Measurements from ENCODE around the gene YWHAB. TPM values are rescaled to one million over a fixed set of nuclear protein-coding genes. Genes with fewer than 3 reads are reported as not detected.
A peak's percentile ranks its signal among the peaks of the same experiment; 100 is the strongest.
"Not testable (repeated sequence)": the region's sequence is repeated elsewhere in the genome, so short reads cannot be mapped to it uniquely, and the experiment has no call there.

YWHAB gene
- total RNA-seq, 2 experiments from 2014 or later: 206 to 209 TPM

- Mint-ChIP-seq H3K27ac (no peak overlapping the region), H3K4me1 (peaks cover 3% of the 10 kb centered on the region), H3K4me3 (no peak overlapping the region), H3K27me3 (peaks cover 3% of the 10 kb centered on the region), H3K9me3 (peaks cover 11% of the 10 kb centered on the region), H3K36me3 (peaks cover 5% of the 10 kb centered on the region)
- DNase-seq (no peak), ATAC-seq (ENCODE audit: low read depth) (no peak)
- POLR2A ChIA-PET: no interaction called here
Observed at GRCh38 chr20:44856442-44856841, 29.1 kb upstream of the YWHAB start.

- POLR2A ChIA-PET: no interaction called here
- Mint-ChIP-seq H3K36me3 (peaks cover 5% of the 10 kb centered on the region), H3K4me1 (peaks cover 3% of the 10 kb centered on the region), H3K9me3 (peaks cover 11% of the 10 kb centered on the region), H3K27ac (no peak overlapping the region), H3K4me3 (no peak overlapping the region), H3K27me3 (peaks cover 3% of the 10 kb centered on the region)
- ATAC-seq (ENCODE audit: low read depth): no peak
- no peak for DNase-seq
Observed at GRCh38 chr20:44856856-44857448, 28.6 kb upstream of the YWHAB start.

GRCh38 chr20:44858606-44859360 lies 26.7 kb upstream of the YWHAB start:
- no peak for DNase-seq
- H3K4me3 Mint-ChIP-seq: no peak overlapping the region
- POLR2A ChIA-PET: no interaction called here
- H3K4me1 Mint-ChIP-seq: peaks cover 5% of the 10 kb centered on the region
- H3K27me3 Mint-ChIP-seq: peaks cover 3% of the 10 kb centered on the region
- no peak for ATAC-seq (ENCODE audit: low read depth)
- no peak overlapping the region for H3K27ac Mint-ChIP-seq
- peaks cover 5% of the 10 kb centered on the region for H3K36me3 Mint-ChIP-seq
- peaks cover 11% of the 10 kb centered on the region for H3K9me3 Mint-ChIP-seq

GRCh38 chr20:44861531-44862006 lies 23.9 kb upstream of the YWHAB start:
- DNase-seq (no peak), ATAC-seq (ENCODE audit: low read depth) (no peak)
- Mint-ChIP-seq H3K27me3 (peaks cover 2% of the 10 kb centered on the region), H3K4me1 (peaks cover 5% of the 10 kb centered on the region), H3K4me3 (no peak overlapping the region), H3K9me3 (peaks cover 3% of the 10 kb centered on the region), H3K36me3 (peaks cover 4% of the 10 kb centered on the region), H3K27ac (no peak overlapping the region)
- POLR2A ChIA-PET: no interaction called here

GRCh38 chr20:44862286-44862685 lies 23.2 kb upstream of the YWHAB start:
- Mint-ChIP-seq H3K27me3 (peaks cover 2% of the 10 kb centered on the region), H3K27ac (no peak overlapping the region), H3K4me3 (no peak overlapping the region), H3K36me3 (peaks cover 4% of the 10 kb centered on the region), H3K4me1 (peaks cover 7% of the 10 kb centered on the region), H3K9me3 (peaks cover 1% of the 10 kb centered on the region)
- ATAC-seq (ENCODE audit: low read depth) (no peak), DNase-seq (no peak)
- POLR2A ChIA-PET: no interaction called here

GRCh38 chr20:44863365-44864084 lies 22.0 kb upstream of the YWHAB start:
- H3K27me3 Mint-ChIP-seq; H3K9me3 Mint-ChIP-seq; H3K27ac Mint-ChIP-seq; H3K36me3 Mint-ChIP-seq; ATAC-seq (ENCODE audit: low read depth); DNase-seq; H3K4me3 Mint-ChIP-seq; POLR2A ChIA-PET: not testable (repeated sequence)
- peaks cover 12% of the 10 kb centered on the region for H3K4me1 Mint-ChIP-seq

GRCh38 chr20:44864493-44864892 lies 21.0 kb upstream of the YWHAB start:
- not testable (repeated sequence) for H3K27me3 Mint-ChIP-seq, H3K4me3 Mint-ChIP-seq, DNase-seq

GRCh38 chr20:44866703-44867335 lies 18.7 kb upstream of the YWHAB start:
- H3K9me3 Mint-ChIP-seq: no peaks in the 10 kb centered on the region
- H3K4me1 Mint-ChIP-seq: peaks cover 11% of the 10 kb centered on the region
- H3K36me3 Mint-ChIP-seq: no peaks in the 10 kb centered on the region
- peaks cover 18% of the 10 kb centered on the region for H3K27me3 Mint-ChIP-seq
- no peak for ATAC-seq (ENCODE audit: low read depth)
- no peak overlapping the region for H3K27ac Mint-ChIP-seq
- H3K4me3 Mint-ChIP-seq: peak overlapping the region; percentile 72
- no peak for DNase-seq
- POLR2A ChIA-PET: interaction anchor here (1.6 kb wide), 1 partner anchor 182 kb away, joined by 3 read pairs; no protein-coding TSS in a partner anchor

More at GRCh38 chr20:44864493-44864892, 21.0 kb upstream of the YWHAB start:
- ATAC-seq (ENCODE audit: low read depth); H3K36me3 Mint-ChIP-seq; H3K27ac Mint-ChIP-seq; H3K9me3 Mint-ChIP-seq; POLR2A ChIA-PET: not testable (repeated sequence)
- peaks cover 11% of the 10 kb centered on the region for H3K4me1 Mint-ChIP-seq

- Mint-ChIP-seq H3K36me3 (no peaks in the 10 kb centered on the region), H3K4me3 (no peak overlapping the region), H3K27me3 (peaks cover 18% of the 10 kb centered on the region), H3K27ac (no peak overlapping the region), H3K4me1 (peaks cover 9% of the 10 kb centered on the region), H3K9me3 (no peaks in the 10 kb centered on the region)
- ATAC-seq (ENCODE audit: low read depth) (no peak), DNase-seq (no peak)
- POLR2A ChIA-PET: no interaction called here
Observed at GRCh38 chr20:44869471-44869870, 16.0 kb upstream of the YWHAB start.

- H3K27ac Mint-ChIP-seq; POLR2A ChIA-PET; DNase-seq; H3K27me3 Mint-ChIP-seq; H3K4me3 Mint-ChIP-seq; H3K36me3 Mint-ChIP-seq; ATAC-seq (ENCODE audit: low read depth); H3K9me3 Mint-ChIP-seq: not testable (repeated sequence)
- H3K4me1 Mint-ChIP-seq: peaks cover 15% of the 10 kb centered on the region
Observed at GRCh38 chr20:44882360-44882759, 3.1 kb upstream of the YWHAB start.

- Mint-ChIP-seq H3K27ac (no peak overlapping the region), H3K36me3 (no peaks in the 10 kb centered on the region), H3K4me3 (peak overlapping the region; percentile 10), H3K4me1 (peaks cover 24% of the 10 kb centered on the region), H3K27me3 (peaks cover 4% of the 10 kb centered on the region), H3K9me3 (no peaks in the 10 kb centered on the region)
- no peak for ATAC-seq (ENCODE audit: low read depth)
- no peak for DNase-seq
- POLR2A ChIA-PET: no interaction called here
Observed at GRCh38 chr20:44883214-44883902, 2.1 kb upstream of the YWHAB start.

GRCh38 chr20:44884907-44885391 lies 556 bp upstream of the YWHAB start:
- H3K4me1 Mint-ChIP-seq: peaks cover 38% of the 10 kb centered on the region
- no peaks in the 10 kb centered on the region for H3K9me3 Mint-ChIP-seq
- H3K4me3 Mint-ChIP-seq: peak overlapping the region; percentile 91
- H3K27me3 Mint-ChIP-seq: peaks cover 4% of the 10 kb centered on the region
- ATAC-seq (ENCODE audit: low read depth) (peak; percentile 1), DNase-seq (no peak)
- peak overlapping the region; percentile 89 for H3K27ac Mint-ChIP-seq
- peaks cover 7% of the 10 kb centered on the region for H3K36me3 Mint-ChIP-seq
- POLR2A ChIA-PET: interaction anchor here (0.7 to 1.7 kb wide), 11 partner anchors 11 to 409 kb away, joined by 3 to 8 read pairs (median 4); partner anchors contain the start of genes PABPC1L and TTPAL

Measured in activated naive CD8-positive, alpha-beta T cell treated with anti-CD3 and anti-CD28 coated beads, Interleukin-2, amount 10 ng/mL, durations not matched to agents 7 days and 5 days (primary cell).